ENCODE data around the gene DQX1. TPM values are rescaled to one million over a fixed set of nuclear protein-coding genes. Genes with fewer than 3 reads are reported as not detected.

DQX1 gene
- total and polyA plus RNA-seq, 2 of the 8 experiments (the other 6 are each of a cell fraction or from before 2014, with no cell fraction given), result 0.76 to 1.1 TPM

- no peak for TF ChIP-seq SIN3A (conservative IDR thresholded peaks at IDR 0.05 in 1 of 2, IDR thresholded peaks at IDR 0.05 in 1 of 2; ENCODE audit: low read depth in 1 of 2, low read length in 2 of 2)
Observed at GRCh38 chr2:74503506-74504475, 22.2 kb downstream of the DQX1 start (continued).
